ENCODE results near the gene VPS26A. TPM values are rescaled to one million over a fixed set of nuclear protein-coding genes. Genes with fewer than 3 reads are reported as not detected.

Gene VPS26A
- total RNA-seq, 1 experiment from 2014 or later, result 28.3 TPM

GRCh38 chr10:69097729-69098128 lies 26.2 kb upstream of the VPS26A start:
- H3K36me3 ChIP-seq (ENCODE audit: insufficient read depth, low read length), result no peaks in the 10 kb centered on the region
- no peak overlapping the region for H3K4me3 ChIP-seq (ENCODE audit: low read length)
- H3K9me2 ChIP-seq (replicated peaks; ENCODE audit: insufficient read depth, low read length), result no peaks in the 10 kb centered on the region
- no peaks in the 10 kb centered on the region for H3K79me2 ChIP-seq (ENCODE audit: low read length)
- no peak overlapping the region for H2AFZ ChIP-seq (ENCODE audit: low read length)
- no peaks in the 10 kb centered on the region for H4K20me1 ChIP-seq (ENCODE audit: insufficient read depth, low read depth, low read length)
- peaks cover 3% of the 10 kb centered on the region; the same call in 1 of the 2 replicates for H3K4me1 ChIP-seq (ENCODE audit: low read length)
- no peaks in the 10 kb centered on the region for H3K9me3 ChIP-seq (ENCODE audit: low read length)
- no peak overlapping the region for H3K4me2 ChIP-seq (ENCODE audit: low read depth, low read length, poor library complexity, severe bottlenecking)
- no peaks in the 10 kb centered on the region for H3K27me3 ChIP-seq (ENCODE audit: low read length)
- H3K27ac ChIP-seq (ENCODE audit: low read length), result no peak overlapping the region
- no peak overlapping the region for H3K9ac ChIP-seq (ENCODE audit: low read length)
- DNase-seq, result no peak

GRCh38 chr10:69100136-69100872 lies 23.7 kb upstream of the VPS26A start:
- H3K4me3 ChIP-seq (ENCODE audit: low read length), result no peak overlapping the region
- no peaks in the 10 kb centered on the region for H3K79me2 ChIP-seq (ENCODE audit: low read length)
- no peaks in the 10 kb centered on the region for H3K9me3 ChIP-seq (ENCODE audit: low read length)
- no peak overlapping the region for H3K9ac ChIP-seq (ENCODE audit: low read length)
- DNase-seq, result no peak
- no peak overlapping the region for H3K4me2 ChIP-seq (ENCODE audit: low read depth, low read length, poor library complexity, severe bottlenecking)
- H3K27ac ChIP-seq (ENCODE audit: low read length), result no peak overlapping the region
- no peaks in the 10 kb centered on the region for H3K4me1 ChIP-seq (ENCODE audit: low read length)
- H2AFZ ChIP-seq (ENCODE audit: low read length), result no peak overlapping the region
- no peaks in the 10 kb centered on the region for H3K9me2 ChIP-seq (replicated peaks; ENCODE audit: insufficient read depth, low read length)
- no peaks in the 10 kb centered on the region for H3K36me3 ChIP-seq (ENCODE audit: insufficient read depth, low read length)
- no peaks in the 10 kb centered on the region for H4K20me1 ChIP-seq (ENCODE audit: insufficient read depth, low read depth, low read length)
- no peaks in the 10 kb centered on the region for H3K27me3 ChIP-seq (ENCODE audit: low read length)

- no peak overlapping the region for H3K27ac ChIP-seq (ENCODE audit: low read length)
- no peaks in the 10 kb centered on the region for H3K4me1 ChIP-seq (ENCODE audit: low read length)
- no peaks in the 10 kb centered on the region for H3K9me2 ChIP-seq (replicated peaks; ENCODE audit: insufficient read depth, low read length)
- no peak for DNase-seq
- H3K27me3 ChIP-seq (ENCODE audit: low read length), result no peaks in the 10 kb centered on the region
- H3K79me2 ChIP-seq (ENCODE audit: low read length), result no peaks in the 10 kb centered on the region
- H3K4me3 ChIP-seq (ENCODE audit: low read length), result no peak overlapping the region
- no peak overlapping the region for H3K4me2 ChIP-seq (ENCODE audit: low read depth, low read length, poor library complexity, severe bottlenecking)
- no peaks in the 10 kb centered on the region for H4K20me1 ChIP-seq (ENCODE audit: insufficient read depth, low read depth, low read length)
- H3K9ac ChIP-seq (ENCODE audit: low read length), result no peak overlapping the region
- no peaks in the 10 kb centered on the region for H3K9me3 ChIP-seq (ENCODE audit: low read length)
- no peak overlapping the region for H2AFZ ChIP-seq (ENCODE audit: low read length)
- H3K36me3 ChIP-seq (ENCODE audit: insufficient read depth, low read length), result no peaks in the 10 kb centered on the region
Observed at GRCh38 chr10:69101451-69102095, 22.4 kb upstream of the VPS26A start.

- DNase-seq, result no peak
- Histone ChIP-seq H3K79me2 (ENCODE audit: low read length) (no peaks in the 10 kb centered on the region), H3K4me2 (ENCODE audit: low read depth, low read length, poor library complexity, severe bottlenecking) (no peak overlapping the region), H3K36me3 (ENCODE audit: insufficient read depth, low read length) (no peaks in the 10 kb centered on the region), H3K9me2 (replicated peaks; ENCODE audit: insufficient read depth, low read length) (no peaks in the 10 kb centered on the region), H3K9ac (ENCODE audit: low read length) (no peak overlapping the region), H3K27ac (ENCODE audit: low read length) (no peak overlapping the region), H3K4me1 (ENCODE audit: low read length) (no peaks in the 10 kb centered on the region), H2AFZ (ENCODE audit: low read length) (no peak overlapping the region), H4K20me1 (ENCODE audit: insufficient read depth, low read depth, low read length) (no peaks in the 10 kb centered on the region), H3K9me3 (ENCODE audit: low read length) (no peaks in the 10 kb centered on the region), H3K27me3 (ENCODE audit: low read length) (no peaks in the 10 kb centered on the region), H3K4me3 (ENCODE audit: low read length) (no peak overlapping the region)
Observed at GRCh38 chr10:69102440-69102839, 21.5 kb upstream of the VPS26A start.

- Histone ChIP-seq H3K4me2 (ENCODE audit: low read depth, low read length, poor library complexity, severe bottlenecking) (no peak overlapping the region), H3K9ac (ENCODE audit: low read length) (no peak overlapping the region), H3K36me3 (ENCODE audit: insufficient read depth, low read length) (no peaks in the 10 kb centered on the region), H3K4me1 (ENCODE audit: low read length) (no peaks in the 10 kb centered on the region), H3K79me2 (ENCODE audit: low read length) (no peaks in the 10 kb centered on the region), H4K20me1 (ENCODE audit: insufficient read depth, low read depth, low read length) (no peaks in the 10 kb centered on the region), H3K4me3 (ENCODE audit: low read length) (no peak overlapping the region), H3K27me3 (ENCODE audit: low read length) (no peaks in the 10 kb centered on the region), H2AFZ (ENCODE audit: low read length) (no peak overlapping the region), H3K9me2 (replicated peaks; ENCODE audit: insufficient read depth, low read length) (no peaks in the 10 kb centered on the region), H3K27ac (ENCODE audit: low read length) (no peak overlapping the region), H3K9me3 (ENCODE audit: low read length) (no peaks in the 10 kb centered on the region)
- no peak for DNase-seq
Observed at GRCh38 chr10:69103784-69104183, 20.2 kb upstream of the VPS26A start.

- DNase-seq, result no peak
- H3K27me3 ChIP-seq (ENCODE audit: low read length), result no peaks in the 10 kb centered on the region
- no peaks in the 10 kb centered on the region for H3K9me3 ChIP-seq (ENCODE audit: low read length)
- no peaks in the 10 kb centered on the region for H4K20me1 ChIP-seq (ENCODE audit: insufficient read depth, low read depth, low read length)
- H3K4me1 ChIP-seq (ENCODE audit: low read length), result no peaks in the 10 kb centered on the region
- H3K9ac ChIP-seq (ENCODE audit: low read length), result no peak overlapping the region
- H3K9me2 ChIP-seq (replicated peaks; ENCODE audit: insufficient read depth, low read length), result no peaks in the 10 kb centered on the region
- H3K79me2 ChIP-seq (ENCODE audit: low read length), result no peaks in the 10 kb centered on the region
- no peak overlapping the region for H3K4me2 ChIP-seq (ENCODE audit: low read depth, low read length, poor library complexity, severe bottlenecking)
- no peaks in the 10 kb centered on the region for H3K36me3 ChIP-seq (ENCODE audit: insufficient read depth, low read length)
- no peak overlapping the region for H3K27ac ChIP-seq (ENCODE audit: low read length)
- no peak overlapping the region for H3K4me3 ChIP-seq (ENCODE audit: low read length)
- no peak overlapping the region for H2AFZ ChIP-seq (ENCODE audit: low read length)
Observed at GRCh38 chr10:69104994-69105790, 18.8 kb upstream of the VPS26A start.

- Histone ChIP-seq H3K4me2 (ENCODE audit: low read depth, low read length, poor library complexity, severe bottlenecking) (no peak overlapping the region), H3K9ac (ENCODE audit: low read length) (no peak overlapping the region), H4K20me1 (ENCODE audit: insufficient read depth, low read depth, low read length) (no peaks in the 10 kb centered on the region), H3K27ac (ENCODE audit: low read length) (no peak overlapping the region), H3K9me2 (replicated peaks; ENCODE audit: insufficient read depth, low read length) (no peaks in the 10 kb centered on the region), H2AFZ (ENCODE audit: low read length) (no peak overlapping the region), H3K36me3 (ENCODE audit: insufficient read depth, low read length) (no peaks in the 10 kb centered on the region), H3K9me3 (ENCODE audit: low read length) (no peaks in the 10 kb centered on the region), H3K4me1 (ENCODE audit: low read length) (no peaks in the 10 kb centered on the region), H3K79me2 (ENCODE audit: low read length) (no peaks in the 10 kb centered on the region), H3K4me3 (ENCODE audit: low read length) (no peak overlapping the region), H3K27me3 (ENCODE audit: low read length) (no peaks in the 10 kb centered on the region)
- no peak for DNase-seq
Observed at GRCh38 chr10:69107176-69107490, 16.8 kb upstream of the VPS26A start.

GRCh38 chr10:69107699-69108098 lies 16.3 kb upstream of the VPS26A start:
- no peaks in the 10 kb centered on the region for H4K20me1 ChIP-seq (ENCODE audit: insufficient read depth, low read depth, low read length)
- H3K9ac ChIP-seq (ENCODE audit: low read length), result no peak overlapping the region
- no peaks in the 10 kb centered on the region for H3K36me3 ChIP-seq (ENCODE audit: insufficient read depth, low read length)
- no peak overlapping the region for H3K4me2 ChIP-seq (ENCODE audit: low read depth, low read length, poor library complexity, severe bottlenecking)
- no peaks in the 10 kb centered on the region for H3K9me3 ChIP-seq (ENCODE audit: low read length)
- H3K4me1 ChIP-seq (ENCODE audit: low read length), result no peaks in the 10 kb centered on the region
- no peaks in the 10 kb centered on the region for H3K27me3 ChIP-seq (ENCODE audit: low read length)
- no peak overlapping the region for H2AFZ ChIP-seq (ENCODE audit: low read length)
- H3K9me2 ChIP-seq (replicated peaks; ENCODE audit: insufficient read depth, low read length), result no peaks in the 10 kb centered on the region
- no peak for DNase-seq
- H3K79me2 ChIP-seq (ENCODE audit: low read length), result no peaks in the 10 kb centered on the region
- H3K27ac ChIP-seq (ENCODE audit: low read length), result no peak overlapping the region
- H3K4me3 ChIP-seq (ENCODE audit: low read length), result no peak overlapping the region
